GM18526 (cell line): ENCODE data around the gene C10orf90.

Experiments
- POLR2A ChIP-seq: IDR thresholded peaks from 3 replicates; pipeline ENCODE4 v1.6.1; 2011; ENCODE audit not compliant: insufficient read length; ENCODE audit errors: extremely low read depth

Gene C10orf90

DNA sequence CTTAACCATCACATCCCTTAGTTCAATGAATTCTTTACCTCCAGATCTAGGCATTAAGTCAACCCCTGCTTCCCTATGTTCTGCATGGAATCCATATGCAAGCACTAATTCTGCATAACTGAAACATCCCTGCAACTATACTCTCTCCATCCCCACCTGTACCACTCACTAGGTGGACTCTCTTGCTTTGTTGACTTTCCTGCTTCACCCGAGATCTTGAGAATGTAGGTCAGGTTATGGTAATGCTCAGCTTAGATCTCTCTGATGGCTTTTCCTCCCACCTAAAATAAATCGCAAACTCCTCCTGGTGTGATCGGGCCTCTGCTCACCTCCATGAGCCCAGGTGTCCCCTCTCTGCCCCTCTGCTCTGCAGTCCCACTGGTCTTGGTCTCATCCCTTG, 189.8 kb downstream of the C10orf90 start:
- no peak for TF ChIP-seq POLR2A

DNA sequence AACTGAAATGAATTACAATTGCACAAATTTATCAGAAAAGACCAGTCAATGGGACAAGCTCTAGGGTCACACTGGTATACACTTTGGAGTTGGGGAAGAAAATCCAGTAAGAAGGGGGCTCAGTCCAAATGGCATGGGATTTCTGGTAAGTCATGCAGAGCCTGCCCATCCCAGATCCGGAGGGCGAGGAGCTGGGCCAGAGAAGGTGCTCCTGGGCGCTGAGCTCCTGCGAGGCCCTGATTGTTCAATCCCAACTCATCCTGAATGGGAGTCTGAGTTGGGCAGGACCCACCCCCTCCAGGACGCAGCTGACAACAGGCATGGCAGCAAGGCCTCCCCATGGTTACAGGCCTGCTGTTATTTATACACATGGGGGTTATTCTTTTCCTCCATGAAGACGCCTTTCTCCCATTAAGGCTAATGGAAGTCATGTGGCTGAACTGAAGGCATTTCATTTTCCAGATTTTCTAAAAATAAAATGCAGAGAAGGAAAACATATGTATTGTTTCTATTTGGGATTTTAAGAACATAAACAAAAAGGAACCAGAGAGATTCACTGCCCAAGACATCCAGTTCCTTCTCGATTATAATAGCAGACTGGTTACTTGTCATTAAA, 191.1 kb downstream of the C10orf90 start:
- TF ChIP-seq POLR2A: no peak

DNA sequence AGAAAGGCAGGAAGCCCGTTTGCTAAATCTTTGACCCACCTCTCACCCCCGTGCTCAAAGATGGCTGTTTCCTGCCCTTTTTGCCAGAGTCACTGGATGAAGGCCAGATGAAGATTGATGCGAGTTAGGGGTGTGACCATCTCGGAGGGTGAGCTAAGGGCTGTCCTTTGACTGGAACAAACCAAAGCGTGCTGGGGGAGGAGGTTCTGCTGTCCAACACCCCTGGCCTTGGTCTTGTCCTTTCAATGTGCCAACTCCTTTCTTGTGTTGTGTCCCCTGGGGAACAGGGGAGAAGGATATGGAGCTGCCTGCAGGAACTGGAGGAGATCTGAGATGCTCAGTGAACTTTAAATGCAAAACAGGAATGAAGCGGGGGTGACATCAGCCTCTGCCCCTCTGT, 191.9 kb downstream of the C10orf90 start:
- TF ChIP-seq POLR2A: no peak

DNA sequence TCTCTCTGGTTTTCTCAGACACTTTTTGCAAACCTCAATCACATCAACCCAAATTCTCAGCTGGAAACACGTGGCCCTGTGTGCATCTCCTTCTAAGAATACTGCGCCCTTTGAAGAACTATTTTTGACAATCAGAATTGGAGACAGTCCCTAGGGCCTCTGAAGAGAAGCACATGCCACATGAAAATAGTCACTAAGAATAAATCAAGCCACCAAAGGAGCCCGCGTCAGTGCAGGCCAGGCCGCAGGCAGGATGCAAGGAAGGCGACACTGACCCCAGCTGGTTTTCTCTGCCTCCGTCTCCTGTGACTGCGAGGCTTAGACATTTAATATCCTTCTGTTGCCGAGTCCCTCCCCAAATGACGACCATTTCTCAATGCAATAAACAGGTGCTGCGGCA, 194.2 kb downstream of the C10orf90 start:
- TF ChIP-seq POLR2A: no peak

DNA sequence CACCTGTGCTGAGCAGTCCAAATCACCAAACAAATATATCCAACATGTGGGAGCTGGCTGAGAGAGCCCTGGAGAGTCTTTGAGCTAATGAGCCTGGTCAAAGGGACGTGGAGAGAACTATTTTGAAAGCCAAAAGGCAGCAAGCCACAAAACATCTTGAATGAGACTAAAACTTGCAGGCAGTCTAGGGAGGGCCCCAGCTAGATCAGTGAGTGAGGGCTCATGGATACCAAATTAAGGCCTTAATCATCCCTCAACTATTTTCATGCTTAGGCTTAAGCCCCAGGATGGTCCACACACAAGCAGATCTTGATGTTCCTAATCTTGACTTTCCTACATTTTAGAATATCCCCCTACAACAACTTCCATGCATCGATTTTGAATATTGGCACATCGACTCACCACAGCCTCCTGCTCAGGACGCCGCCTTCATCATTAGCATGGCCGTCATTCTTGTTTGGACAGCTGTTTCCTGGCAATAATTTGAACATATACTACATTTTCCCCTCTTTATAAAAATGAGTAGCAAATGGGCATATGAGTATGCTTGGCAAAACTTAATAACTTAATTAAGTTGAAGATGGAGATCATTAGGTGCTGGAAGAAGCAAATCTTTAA, 195.3 kb downstream of the C10orf90 start:
- TF ChIP-seq POLR2A: no peak

DNA sequence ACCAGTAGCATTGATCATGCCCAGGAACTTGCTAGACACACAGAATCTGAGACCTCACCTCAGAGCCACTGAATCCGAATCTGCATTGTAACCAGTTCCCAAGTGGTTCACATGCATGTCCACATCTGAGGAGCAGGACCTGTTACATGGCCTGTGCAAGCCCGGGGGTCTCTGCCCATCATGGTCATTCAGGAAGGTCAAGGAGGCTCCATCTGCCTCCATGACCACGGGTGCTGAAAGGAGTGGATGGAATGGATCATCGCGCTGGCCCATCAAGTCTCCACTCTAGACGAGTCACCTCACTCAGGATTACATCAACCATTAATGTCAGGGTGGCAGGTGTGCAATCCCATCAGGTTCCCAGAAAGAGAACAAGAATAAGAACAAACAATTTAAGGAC, 196.5 kb downstream of the C10orf90 start:
- TF ChIP-seq POLR2A: no peak

DNA sequence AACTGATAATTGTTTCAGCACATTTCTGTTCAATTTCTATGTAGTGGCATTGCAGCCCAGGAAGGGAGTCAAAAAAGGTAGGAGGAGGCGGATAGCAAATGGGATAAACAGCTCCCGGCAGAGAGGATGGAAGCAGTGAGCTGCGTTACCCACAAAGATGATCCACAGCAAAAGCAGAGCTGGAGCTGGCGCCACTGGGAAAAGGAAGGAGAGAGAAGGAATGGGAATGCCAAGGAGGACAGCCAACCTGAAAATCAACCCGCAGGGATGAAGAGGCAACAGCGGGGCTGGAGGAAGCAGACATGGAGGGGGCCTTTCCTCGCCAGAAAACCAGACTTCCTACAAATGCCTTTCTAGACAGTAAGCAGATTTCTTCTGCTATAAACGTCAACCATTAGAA, 199.5 kb downstream of the C10orf90 start:
- TF ChIP-seq POLR2A: no peak

DNA sequence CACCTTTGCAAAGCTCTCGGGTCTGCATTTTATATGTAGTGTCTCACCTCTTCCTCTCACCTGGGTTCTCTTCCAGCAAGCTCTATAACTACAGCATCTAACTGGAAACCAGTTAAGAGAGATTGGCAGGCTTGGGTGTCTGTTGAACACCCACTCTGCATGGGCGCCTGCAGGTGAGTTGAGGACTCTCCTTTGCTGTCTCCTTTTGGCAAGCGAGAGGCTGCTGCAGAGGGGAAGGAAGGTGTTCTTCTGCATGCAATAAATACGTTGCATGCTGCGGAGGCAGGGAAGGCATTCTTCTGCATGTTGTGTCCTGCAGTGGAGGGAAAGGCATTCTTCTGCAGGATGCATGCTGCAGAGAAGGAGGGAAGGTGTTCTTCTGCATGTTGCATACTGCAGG, 200.8 kb downstream of the C10orf90 start:
- TF ChIP-seq POLR2A: no peak

DNA sequence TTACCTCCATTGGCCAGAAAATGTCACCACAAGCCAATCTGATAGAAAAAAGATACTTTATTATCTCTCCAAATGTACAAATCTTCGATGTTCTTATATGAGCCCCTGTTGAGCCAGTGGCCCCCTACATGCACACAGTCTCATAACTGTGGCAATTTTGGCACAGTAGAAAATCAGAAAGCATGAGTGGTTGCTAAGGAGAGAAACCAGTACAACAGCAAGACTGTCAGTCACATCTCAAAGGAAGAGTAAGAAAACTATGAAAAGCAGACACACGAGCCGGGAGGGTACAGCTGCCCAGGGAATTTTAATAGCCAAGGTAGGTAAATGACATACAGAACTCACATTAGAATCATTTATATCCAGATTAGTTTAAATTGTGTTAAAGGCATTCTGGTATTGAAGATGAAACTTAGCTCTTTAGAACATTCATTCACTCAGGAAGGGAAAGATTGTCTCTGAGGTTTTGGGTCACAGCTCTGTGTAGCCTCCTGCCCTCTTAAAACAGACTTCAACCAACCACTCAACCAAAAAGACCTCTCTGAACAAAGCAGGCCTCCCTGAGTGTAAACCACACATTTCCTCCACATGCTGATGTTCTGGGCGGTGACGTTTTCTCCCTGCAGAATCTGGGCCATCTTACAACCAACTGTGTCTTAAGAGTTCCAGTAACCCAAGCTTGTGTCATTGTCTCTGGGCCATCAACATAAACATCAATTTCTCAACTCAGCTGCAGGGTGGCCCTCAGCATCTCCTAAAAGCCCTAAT, 201.4 kb downstream of the C10orf90 start:
- no peak for TF ChIP-seq POLR2A

DNA sequence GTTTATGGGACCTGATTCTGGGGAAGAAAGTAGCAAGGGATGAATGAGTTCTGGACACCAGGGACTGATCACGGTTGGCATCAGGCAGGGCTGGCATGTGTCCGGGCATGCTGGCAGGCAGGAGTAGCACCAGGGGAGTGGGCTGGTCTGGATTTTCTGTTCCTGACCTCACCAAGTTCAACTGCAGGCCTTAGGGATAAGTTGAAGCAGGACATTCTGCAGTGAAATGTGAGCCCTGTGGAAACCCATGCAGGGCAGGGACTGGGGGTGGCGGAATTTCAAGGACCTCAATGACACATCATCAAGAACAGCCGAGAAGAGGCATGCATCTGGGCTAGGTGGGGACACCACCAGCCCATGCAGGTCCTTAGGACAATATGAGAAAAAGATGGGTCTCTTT, 202.0 kb downstream of the C10orf90 start:
- TF ChIP-seq POLR2A: no peak

DNA sequence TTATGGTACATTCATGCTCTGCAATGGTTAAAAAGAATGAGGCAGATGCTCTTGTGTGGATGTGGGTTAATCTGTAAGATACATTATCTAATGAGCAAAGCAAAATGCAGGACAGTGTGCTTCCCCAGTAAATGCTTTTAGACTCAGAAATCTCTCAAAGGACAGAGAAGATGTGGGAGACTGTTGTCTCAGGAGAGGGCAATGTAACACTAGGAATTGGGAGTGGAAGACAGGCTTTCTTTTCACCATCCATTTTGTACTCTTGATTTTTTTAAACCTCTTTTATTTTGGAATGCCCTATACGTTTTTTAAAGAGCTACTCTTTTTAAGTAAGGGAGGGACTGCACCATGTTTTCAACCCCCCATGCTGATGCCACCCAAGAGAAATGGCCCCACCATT, 204.7 kb downstream of the C10orf90 start:
- no peak for TF ChIP-seq POLR2A

DNA sequence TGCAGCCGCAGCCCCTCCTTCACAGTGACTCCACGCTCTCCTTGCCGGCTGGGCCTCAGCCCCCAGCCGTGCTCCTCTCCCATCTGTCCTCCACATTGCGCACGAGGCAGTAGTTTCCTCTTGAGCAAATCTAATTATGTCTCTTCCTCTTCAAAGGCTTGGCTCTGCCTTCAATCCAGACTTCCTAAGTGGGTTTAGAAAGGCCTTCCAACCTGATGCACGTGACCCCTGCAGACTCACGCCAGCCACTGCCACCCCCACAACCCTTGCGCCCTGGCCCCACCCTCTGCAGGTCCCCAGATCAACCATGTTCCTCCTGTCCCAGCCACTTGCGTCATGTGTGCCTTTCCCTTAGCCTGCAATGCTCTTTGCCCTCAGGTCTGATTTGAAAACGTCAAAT, 207.2 kb downstream of the C10orf90 start:
- TF ChIP-seq POLR2A: no peak

DNA sequence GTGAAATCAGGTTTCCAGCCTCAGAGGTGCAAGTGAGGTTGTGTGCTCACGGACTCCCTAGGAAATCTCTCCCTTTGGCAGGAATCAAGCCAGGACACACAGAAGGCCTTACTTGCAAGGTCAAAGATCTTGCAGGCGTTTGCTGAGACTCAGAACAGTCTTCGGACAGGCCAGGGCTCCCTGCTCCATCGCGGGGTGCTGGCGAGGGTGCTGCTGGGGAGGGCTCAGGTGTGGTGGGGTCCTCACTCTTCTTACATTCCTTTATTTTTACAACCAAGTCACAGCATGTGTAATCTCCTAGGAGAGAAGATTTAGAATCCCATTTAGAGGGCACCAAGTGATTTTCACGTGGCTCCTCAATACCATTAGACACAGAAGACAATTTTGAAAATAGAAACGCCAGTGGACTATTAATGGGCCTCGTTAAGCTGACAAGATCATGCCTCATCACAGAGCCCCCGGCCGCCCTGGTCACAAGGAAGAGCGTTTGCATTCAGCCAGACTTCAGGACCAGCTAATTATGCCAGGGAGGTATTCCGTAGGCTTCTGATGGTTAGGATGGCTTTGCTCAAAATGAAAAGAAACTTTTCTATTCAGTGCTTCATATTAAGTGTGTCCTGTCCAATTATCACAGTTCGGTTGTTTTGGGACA, 209.1 kb downstream of the C10orf90 start:
- no peak for TF ChIP-seq POLR2A

DNA sequence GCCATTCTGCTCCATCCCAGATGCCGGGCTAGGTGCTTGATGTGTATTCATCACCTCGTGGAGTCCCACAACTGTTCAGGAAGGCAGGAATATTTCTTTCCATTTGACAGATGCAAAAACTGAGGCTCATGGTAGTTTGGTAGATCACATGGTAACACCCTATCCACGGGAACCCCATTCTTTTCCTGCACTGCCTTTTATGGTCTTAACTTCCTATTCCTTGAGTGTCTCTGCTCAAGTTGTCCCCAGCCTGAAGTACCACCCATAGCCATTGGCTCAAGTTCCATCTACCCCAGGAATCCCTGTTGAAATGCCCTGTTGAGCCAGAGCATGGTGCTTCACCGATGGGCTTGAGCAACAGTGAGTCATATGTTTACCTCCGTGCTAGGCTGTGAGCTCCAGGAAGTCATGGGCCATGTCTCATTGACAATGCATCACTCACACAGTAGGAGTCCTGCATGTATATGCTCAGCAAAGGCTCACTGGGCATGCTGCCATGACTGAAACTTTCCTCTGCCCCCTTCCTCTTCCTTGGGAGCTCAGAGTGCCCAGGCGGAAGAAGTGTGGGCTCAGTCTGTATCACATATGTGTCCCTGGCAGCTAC, 210.5 kb downstream of the C10orf90 start:
- no peak for TF ChIP-seq POLR2A

DNA sequence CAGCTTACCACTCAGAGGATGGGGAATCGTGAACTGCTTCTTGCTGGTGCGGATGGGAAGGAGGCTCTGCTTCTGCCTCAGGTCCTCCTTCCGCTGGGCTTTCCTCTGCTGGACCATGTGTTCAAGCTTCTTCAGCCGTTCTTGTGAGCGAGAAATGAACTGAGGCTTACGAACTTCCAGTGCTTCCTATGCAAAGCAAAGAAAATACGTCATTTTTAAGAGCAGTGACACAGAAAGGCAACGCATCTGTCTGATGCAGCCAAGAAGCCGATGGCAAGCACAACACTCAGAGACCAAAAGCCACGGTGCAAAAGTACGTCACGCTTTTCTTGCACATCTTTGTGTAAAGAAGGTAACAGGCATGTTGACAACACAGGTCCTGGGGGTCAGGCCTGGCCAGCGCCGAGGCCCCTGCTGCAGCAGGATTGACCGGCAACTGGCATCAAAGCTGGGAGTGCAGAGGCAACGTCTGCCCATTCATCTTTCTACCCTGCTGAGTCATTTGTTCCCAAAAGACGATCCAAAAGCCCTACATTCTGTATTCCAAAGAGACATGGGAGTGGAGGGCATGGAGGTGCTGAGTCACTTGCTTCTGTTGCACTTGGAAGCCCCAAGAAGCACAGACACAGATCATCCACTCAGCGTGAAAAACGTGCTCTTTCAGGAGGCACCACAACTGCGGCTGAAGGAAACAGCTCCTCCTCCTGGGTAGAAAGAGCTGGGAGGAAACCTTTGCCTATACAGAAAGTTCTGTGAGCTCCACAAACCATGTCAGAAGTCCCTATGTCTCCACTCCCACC, 211.3 kb downstream of the C10orf90 start:
- no peak for TF ChIP-seq POLR2A
